Loucy (cell line): Measurements from ENCODE around the gene ATXN2.

ENCODE experiments used
- CTCF ChIP-seq: fragments of 200-600 bp; sonication (generic); conservative IDR thresholded peaks from 2 replicates; pipeline ENCODE4 v1.5.1; 2014; ENCODE audit warnings: mild to moderate bottlenecking, antibody characterized with exemption, low read length
- EZH2phosphoT487 ChIP-seq: fragments of 200-600 bp; IDR thresholded peaks from 2 replicates; pipeline ENCODE4 v1.6.1; 2018; ENCODE audit warnings: antibody characterized with exemption, mild to moderate bottlenecking, moderate library complexity, borderline replicate concordance

GRCh38 chr12:111505601-111506036 lies 93.5 kb downstream of the ATXN2 start:
- TF ChIP-seq CTCF: no peak
- no peak for TF ChIP-seq EZH2phosphoT487
